Activated CD8-positive, alpha-beta memory T cell treated with anti-CD3 and anti-CD28 coated beads, Interleukin-2, amount 50 U/mL, for 24 hours (primary cell): ENCODE results near the gene ATP6AP1.

Experiments
- DNase-seq: peaks from one replicate; pipeline ENCODE4 v3.0.0-alpha.2; 2020; ENCODE audit errors: extremely low read depth

Gene ATP6AP1

GRCh38 chrX:154446430-154446829 is 18.0 kb downstream of the ATP6AP1 start:
- DNase-seq, result no peak

DNA sequence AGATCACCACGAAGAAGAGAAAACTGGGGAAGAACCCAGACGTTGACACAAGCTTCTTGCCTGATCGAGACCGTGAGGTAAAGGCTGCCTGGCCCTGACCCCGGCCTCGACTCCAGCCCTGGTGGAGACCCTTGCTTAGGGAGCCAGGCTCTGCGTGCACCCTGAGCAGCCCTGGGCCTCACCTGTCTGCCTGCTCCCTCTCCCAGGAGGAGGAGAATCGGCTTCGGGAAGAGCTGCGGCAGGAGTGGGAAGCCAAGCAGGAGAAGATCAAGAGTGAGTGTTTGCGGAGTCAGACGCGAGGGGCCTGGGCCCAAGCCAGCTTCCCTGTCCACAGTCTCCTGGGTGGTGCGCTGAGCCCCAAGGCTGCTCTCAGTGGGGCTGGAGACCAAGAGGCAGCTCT is 20.0 kb downstream of the ATP6AP1 start:
- no peak for DNase-seq

DNA sequence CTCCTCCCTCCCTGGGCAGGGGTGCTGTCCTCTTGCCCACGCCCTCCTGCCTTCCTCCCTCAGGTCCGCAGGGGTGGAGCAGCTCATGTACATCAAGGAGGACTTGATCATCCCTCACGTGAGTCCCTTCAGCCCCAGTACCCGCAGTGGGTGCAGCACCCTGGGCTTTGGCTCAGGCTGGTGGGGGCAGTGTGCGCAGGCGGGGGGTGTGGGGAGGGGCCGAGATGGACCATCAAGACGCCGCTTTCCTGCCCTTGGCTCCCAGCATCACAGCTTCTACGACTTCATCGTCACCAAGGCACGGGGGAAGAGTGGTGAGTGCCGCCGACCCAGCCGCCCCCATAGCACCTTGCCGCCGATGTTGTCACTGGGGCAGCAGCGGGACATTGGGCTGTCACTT is 21.1 kb downstream of the ATP6AP1 start:
- DNase-seq, result no peak

DNA sequence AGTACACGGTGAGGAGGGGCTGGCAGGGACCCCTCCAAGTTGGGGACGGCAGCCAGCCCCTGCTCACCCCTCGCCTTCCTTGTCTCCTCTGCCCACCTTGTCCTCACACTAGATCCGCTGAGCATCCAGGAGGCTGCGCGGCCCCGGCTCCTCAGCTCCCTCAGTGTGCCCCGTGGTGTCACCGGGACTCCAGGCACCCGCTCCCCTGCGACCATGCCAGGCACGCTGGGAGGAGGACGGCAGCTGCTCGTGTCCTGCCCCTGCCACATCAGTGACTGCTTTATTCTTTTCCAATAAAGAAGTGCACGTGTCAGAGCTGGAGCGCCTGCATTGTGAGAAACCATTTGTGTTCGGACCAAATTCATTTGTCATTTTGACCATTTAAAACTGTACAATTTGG is 21.8 kb downstream of the ATP6AP1 start:
- DNase-seq, result no peak

GRCh38 chrX:154452823-154453222 is 24.3 kb downstream of the ATP6AP1 start:
- no peak for DNase-seq

DNA sequence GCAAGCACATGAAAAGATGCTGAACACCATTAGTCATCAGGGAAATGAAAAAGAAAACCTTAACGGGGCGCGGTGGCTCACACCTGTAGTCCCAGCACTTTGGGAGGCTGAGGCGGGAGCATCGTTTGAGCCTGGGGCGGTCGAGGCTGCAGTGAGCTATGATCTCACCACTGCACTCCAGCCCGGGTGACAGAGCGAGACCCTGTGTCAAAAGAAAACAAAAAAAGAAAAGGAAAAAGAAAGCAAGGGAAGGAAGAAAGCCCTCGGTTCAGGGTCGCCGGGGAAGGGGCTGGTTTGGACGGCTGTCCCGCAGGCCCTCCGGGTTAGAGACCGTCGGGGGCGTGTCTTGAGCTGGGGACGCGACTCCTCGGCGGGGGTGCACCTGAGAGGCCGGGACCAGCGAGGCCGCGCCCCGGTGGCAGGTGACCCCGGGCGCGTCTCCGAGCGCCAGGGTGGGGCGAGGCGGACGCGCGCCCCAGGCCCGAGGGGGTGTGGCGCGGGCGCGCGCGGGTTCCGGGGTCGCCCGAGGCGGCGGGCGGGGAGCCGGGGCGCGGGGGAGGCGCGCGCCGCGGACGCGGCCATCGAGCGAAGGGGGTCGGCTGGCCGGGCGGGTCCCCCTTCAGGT is 29.1 kb downstream of the ATP6AP1 start:
- no peak for DNase-seq

GRCh38 chrX:154458116-154458953 is 29.9 kb downstream of the ATP6AP1 start, which contains the start of gene PLXNA3:
Gene PLXNA3 (plus strand): TSS chrX:154458281. CDS start chrX:154460184, 1,903 bp downstream.
- DNase-seq, result no peak

DNA sequence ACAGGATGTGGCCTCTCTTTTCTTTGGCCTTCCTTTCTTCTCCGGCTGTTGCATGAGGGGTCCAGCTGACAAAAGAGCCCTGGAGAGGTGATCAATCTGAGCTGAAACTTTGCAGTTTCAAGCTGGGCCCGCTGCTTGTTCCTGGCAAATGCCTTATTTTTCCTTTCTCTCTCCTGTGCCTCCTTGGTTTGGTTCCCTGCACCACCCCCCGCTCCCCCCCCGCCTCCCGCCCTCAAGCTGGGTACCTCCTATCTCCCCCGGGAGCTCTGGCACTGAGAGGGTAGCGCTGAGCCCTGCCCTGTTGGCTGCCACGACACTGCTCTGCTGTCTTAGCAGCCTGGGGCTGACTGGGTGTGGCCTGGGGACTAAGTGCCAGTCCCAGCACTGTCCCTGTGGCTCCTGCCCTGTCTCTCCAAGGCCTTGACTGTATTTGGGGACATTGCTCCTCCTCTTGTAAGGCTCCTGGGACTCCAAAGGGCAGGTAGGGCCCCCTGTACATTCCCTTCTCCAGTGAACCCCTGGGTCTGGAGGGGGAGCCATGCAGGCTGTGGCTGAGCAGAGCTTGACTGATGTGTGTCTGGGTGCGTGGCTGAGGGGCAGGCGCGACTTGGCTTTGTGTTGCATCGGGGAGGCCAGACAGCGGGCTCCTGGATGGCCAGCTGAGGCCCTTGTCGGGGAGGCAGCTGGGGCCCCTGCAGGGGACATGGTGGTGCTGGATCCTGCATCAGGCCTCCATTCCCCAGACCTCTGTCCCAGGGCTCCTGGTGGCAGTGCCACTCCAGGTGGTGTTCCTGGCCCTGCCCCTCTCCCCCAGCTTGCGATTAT is 30.7 kb downstream of the ATP6AP1 start:
- no peak for DNase-seq

DNA sequence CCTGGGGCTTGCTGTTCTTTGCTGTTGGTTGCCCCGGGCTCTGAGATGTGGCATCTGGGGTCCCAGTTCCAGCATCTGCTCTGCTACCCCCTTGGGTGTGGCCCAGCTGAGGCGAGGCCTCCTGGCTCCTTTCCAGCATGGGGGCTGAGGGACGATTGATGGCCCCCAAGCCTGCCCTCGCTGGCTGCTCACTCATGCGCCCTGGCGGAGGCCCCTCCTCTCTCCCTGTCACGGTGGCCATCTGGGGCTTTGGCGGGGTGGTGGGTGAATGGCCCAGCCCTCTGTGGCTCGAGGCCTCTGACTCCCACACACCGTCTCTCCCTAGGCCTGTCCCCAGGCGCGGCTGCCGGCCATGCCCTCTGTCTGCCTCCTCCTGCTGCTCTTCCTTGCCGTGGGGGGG is 31.4 kb downstream of the ATP6AP1 start:
- no peak for DNase-seq

GRCh38 chrX:154460326-154460725 is 31.8 kb downstream of the ATP6AP1 start:
- no peak for DNase-seq

DNA sequence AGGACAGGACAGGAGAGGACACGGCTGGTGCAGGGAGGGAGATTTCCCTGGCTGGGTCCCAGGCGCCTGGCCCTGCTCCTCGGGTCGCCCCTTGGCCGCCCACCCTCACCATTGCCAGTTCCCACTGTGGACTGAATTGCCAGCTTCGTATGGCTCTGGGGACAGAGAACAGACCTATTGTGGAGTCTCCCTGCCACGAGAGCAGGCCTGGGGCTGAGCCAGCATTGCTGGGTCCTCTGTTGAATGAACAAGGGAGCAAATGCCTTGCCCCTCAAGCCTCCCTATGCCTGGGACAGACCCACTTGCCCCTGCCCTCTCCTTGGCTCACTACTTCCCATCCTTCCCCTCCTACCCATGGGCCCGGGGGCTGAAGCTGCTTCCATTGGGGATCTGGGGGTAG is 33.9 kb downstream of the ATP6AP1 start:
- no peak for DNase-seq

DNA sequence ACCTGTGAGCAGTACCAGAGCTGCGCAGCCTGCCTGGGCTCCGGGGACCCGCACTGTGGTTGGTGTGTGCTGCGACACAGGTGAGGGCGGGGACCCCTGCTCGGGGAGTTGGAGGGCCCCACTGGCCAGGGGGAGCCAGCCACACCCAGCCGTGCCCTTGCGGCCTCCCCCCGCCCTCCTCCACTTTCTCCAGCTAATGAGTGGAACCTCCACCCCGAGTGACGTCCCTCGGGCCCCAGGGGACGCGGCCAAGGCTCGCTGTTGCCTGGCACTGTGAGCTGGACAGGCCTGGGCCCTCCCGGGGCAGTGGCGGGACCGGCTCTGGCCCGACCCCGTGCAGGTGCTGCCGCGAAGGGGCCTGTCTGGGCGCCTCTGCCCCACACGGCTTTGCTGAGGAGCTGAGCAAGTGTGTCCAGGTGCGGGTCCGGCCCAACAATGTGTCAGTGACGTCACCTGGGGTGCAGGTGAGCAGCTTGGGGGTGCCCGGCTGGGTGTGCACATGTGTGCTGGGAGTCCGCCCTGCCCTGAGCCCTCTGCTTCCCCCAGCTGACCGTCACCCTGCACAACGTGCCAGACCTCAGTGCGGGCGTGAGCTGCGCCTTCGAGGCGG is 35.2 kb downstream of the ATP6AP1 start:
- no peak for DNase-seq

- DNase-seq, result no peak
Measured at GRCh38 chrX:154464806-154465365, 36.4 kb downstream of the ATP6AP1 start.

DNA sequence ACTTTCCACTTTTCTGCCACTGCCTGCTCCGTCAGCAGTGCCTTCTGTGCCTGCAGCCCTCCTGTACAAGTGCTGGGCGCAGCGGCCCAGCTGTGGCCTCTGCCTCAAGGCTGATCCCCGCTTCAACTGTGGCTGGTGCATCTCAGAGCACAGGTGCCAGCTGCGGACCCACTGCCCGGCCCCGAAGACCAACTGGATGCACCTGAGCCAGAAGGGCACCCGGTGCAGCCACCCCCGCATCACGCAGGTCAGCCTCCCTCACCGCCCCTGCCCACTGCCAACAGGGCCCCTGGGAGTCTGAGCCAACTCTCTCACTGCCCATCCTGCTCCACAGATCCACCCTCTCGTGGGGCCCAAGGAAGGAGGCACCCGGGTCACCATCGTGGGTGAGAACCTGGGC is 37.1 kb downstream of the ATP6AP1 start:
- DNase-seq, result no peak

DNA sequence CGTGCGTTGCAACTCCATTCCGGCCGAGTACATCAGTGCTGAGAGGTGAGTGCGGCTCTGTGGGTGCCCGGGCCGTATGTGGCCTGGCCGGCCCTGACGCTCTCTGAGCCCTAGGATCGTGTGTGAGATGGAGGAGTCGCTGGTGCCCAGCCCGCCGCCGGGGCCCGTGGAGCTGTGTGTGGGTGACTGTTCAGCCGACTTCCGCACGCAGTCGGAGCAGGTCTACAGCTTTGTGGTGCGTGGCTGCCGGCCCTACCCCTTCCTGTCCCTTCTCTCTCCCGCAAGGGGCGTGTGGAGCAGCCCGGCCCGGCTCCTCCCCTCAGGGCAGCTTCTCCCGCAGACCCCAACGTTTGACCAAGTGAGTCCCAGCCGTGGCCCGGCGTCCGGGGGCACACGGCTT is 37.6 kb downstream of the ATP6AP1 start:
- DNase-seq, result no peak

DNA sequence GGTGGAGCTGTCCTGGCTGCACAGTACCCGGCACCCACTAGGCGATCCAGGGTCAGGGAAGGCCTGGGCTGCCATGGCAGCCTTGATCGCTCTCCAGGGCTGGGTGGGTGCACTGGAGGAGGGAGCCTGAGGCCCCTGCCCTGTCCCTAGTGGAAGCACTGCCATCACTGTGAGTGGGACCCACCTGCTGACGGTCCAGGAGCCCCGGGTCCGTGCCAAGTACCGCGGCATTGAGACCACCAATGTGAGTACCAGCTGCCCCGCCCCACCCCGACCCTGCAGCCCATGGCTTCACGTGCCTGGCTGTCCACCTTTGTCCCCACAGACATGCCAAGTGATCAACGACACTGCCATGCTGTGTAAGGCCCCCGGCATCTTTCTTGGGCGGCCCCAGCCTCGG is 38.4 kb downstream of the ATP6AP1 start:
- DNase-seq, result no peak

- DNase-seq, result no peak
Measured at GRCh38 chrX:154467556-154467955, 39.1 kb downstream of the ATP6AP1 start.

- DNase-seq, result no peak
Measured at GRCh38 chrX:154468217-154468616, 39.7 kb downstream of the ATP6AP1 start.

GRCh38 chrX:154469114-154469513 is 40.6 kb downstream of the ATP6AP1 start:
- DNase-seq, result no peak

- no peak for DNase-seq
Measured at GRCh38 chrX:154469880-154470279, 41.4 kb downstream of the ATP6AP1 start.

DNA sequence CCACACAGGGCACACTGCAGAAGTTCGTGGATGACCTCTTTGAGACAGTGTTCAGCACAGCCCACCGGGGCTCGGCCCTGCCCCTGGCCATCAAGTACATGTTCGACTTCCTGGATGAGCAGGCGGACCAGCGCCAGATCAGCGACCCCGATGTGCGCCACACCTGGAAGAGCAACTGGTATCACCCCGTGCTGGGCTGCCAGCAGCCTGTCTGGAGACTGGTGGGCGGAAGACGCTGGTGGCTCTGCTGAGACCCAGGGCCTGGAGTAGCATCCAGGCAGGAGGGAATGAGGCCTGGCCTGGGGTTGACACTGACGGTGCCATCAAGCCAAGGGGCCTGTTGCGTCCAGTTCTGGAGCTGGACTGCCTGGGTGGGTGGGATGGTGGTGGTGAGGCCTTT is 42.0 kb downstream of the ATP6AP1 start:
- DNase-seq, result no peak
